SU-DHL-6 (cell line): Measurements from ENCODE around the gene VPS26B.

Source experiments
- H2AFZ ChIP-seq: fragments of 200-600 bp; sonication (generic); 2 replicates; pipeline ENCODE4 v1.6.1; 2014; ENCODE audit warnings: low read depth, mild to moderate bottlenecking, moderate library complexity, mixed read lengths, antibody characterized with exemption, low read length; ENCODE audit not compliant: severe bottlenecking
- H3F3A ChIP-seq: fragments of 200-600 bp; shearing (Covaris generic); 2 replicates; pipeline ENCODE4 v1.6.0; 2016; ENCODE audit warnings: antibody characterized with exemption, mild to moderate bottlenecking; ENCODE audit not compliant: insufficient read depth
- H3K27ac ChIP-seq: fragments of 200-600 bp; sonication (generic); 2 replicates; pipeline ENCODE4 v1.5.1; 2016; ENCODE audit warnings: low read depth, mild to moderate bottlenecking, low read length, moderate library complexity, mixed read lengths
- H3K27me3 ChIP-seq: fragments of 200-600 bp; sonication (generic), shearing (Covaris generic); 2 replicates; pipeline ENCODE4 v1.6.0; 2014; ENCODE audit warnings: mild to moderate bottlenecking, low read length
- H3K36me3 ChIP-seq: fragments of 200-600 bp; sonication (generic); 2 replicates; pipeline ENCODE4 v1.6.1; 2014; ENCODE audit warnings: mild to moderate bottlenecking, low read length, mixed read lengths
- H3K4me2 ChIP-seq: fragments of 300-600, 200-600 bp; shearing (Covaris generic), sonication (generic); 2 replicates; pipeline ENCODE4 v1.6.0; 2014; ENCODE audit warnings: low read length, low read depth, mild to moderate bottlenecking; ENCODE audit not compliant: poor library complexity, severe bottlenecking
- H3K4me3 ChIP-seq: fragments of 200-600 bp; sonication (generic); 2 replicates; pipeline ENCODE4 v1.5.1; 2014; ENCODE audit warnings: antibody characterized with exemption, low read length, mild to moderate bottlenecking, mixed read lengths; ENCODE audit not compliant: insufficient read depth, poor library complexity, severe bottlenecking
- H3K79me2 ChIP-seq: fragments of 200-600 bp; sonication (generic); 2 replicates; pipeline ENCODE4 v1.6.1; 2014; ENCODE audit warnings: mild to moderate bottlenecking, low read length, moderate library complexity; ENCODE audit not compliant: insufficient read depth
- H3K9ac ChIP-seq: fragments of 200-600 bp; sonication (generic); 2 replicates; pipeline ENCODE4 v1.7.0; 2014; ENCODE audit warnings: mild to moderate bottlenecking, low read length
- H3K9me2 ChIP-seq: fragments of 200-600 bp; sonication (generic); replicated peaks from 2 replicates; pipeline ENCODE4 v1.6.1; 2014; ENCODE audit warnings: low read length; ENCODE audit not compliant: insufficient read depth
- H3K9me3 ChIP-seq: fragments of 200-600 bp; sonication (generic); 2 replicates; pipeline ENCODE4 v1.6.1; 2014; ENCODE audit warnings: low read length, mixed read lengths; ENCODE audit not compliant: insufficient read depth
- H4K20me1 ChIP-seq: fragments of 200-600 bp; sonication (generic); 2 replicates; pipeline ENCODE4 v1.6.1; 2014; ENCODE audit warnings: low read depth, mild to moderate bottlenecking, antibody characterized with exemption, low read length, moderate library complexity, mixed read lengths
- EZH2phosphoT487 ChIP-seq: fragments of 200-600 bp; sonication (generic), shearing (Covaris generic); conservative IDR thresholded peaks from 2 replicates; pipeline ENCODE4 v1.6.1; 2018; ENCODE audit warnings: mild to moderate bottlenecking, antibody characterized with exemption, low read length, moderate library complexity, mixed read lengths
- TF ChIP-seq, protein P1 (sequence below): fragments of 200-600 bp; sonication (generic); IDR thresholded peaks from one replicate; pipeline ENCODE4 v1.5.1; 2017; ENCODE audit warnings: antibody characterized with exemption, mild to moderate bottlenecking, low read length, moderate library complexity; ENCODE audit not compliant: insufficient read depth, poor library complexity, severe bottlenecking

The VPS26B gene

DNA sequence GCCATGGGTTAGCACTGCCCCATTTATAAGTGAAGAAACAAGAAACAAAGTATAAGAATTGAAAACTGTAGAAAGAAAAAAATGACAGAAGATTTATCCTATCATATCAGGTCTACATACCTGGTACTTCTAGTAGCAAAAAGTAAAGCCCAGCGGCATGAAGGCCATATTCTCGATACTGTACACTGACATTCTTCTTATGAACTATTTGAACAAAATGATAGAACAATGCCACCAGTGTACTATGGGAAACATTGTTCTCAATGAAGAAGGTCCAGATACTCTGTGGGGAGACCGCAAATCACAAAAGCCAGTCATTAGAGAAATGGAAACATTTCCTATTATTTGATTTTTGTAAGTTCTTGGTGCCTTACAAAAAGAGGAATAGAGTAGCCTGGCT lies 7.7 kb upstream of the VPS26B start:
- Histone ChIP-seq H3K27ac (no peak overlapping the region), H3K9me3 (no peaks in the 10 kb centered on the region), H3K27me3 (no peaks in the 10 kb centered on the region), H2AFZ (no peak overlapping the region), H3K79me2 (peaks cover 67% of the 10 kb centered on the region), H4K20me1 (0 out of 2 replicates have a peak, but pooled peaks cover 11% of the 10 kb centered on the region), H3K4me3 (no peak overlapping the region), H3K4me2 (no peak overlapping the region), H3K36me3 (no peaks in the 10 kb centered on the region; the same call in 1 of the 2 replicates), H3K9me2 (no peaks in the 10 kb centered on the region), H3K9ac (no peak overlapping the region), H3F3A (no peaks in the 10 kb centered on the region)
- TF ChIP-seq, protein P1, sequence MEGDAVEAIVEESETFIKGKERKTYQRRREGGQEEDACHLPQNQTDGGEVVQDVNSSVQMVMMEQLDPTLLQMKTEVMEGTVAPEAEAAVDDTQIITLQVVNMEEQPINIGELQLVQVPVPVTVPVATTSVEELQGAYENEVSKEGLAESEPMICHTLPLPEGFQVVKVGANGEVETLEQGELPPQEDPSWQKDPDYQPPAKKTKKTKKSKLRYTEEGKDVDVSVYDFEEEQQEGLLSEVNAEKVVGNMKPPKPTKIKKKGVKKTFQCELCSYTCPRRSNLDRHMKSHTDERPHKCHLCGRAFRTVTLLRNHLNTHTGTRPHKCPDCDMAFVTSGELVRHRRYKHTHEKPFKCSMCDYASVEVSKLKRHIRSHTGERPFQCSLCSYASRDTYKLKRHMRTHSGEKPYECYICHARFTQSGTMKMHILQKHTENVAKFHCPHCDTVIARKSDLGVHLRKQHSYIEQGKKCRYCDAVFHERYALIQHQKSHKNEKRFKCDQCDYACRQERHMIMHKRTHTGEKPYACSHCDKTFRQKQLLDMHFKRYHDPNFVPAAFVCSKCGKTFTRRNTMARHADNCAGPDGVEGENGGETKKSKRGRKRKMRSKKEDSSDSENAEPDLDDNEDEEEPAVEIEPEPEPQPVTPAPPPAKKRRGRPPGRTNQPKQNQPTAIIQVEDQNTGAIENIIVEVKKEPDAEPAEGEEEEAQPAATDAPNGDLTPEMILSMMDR: no peak
- no peak for TF ChIP-seq EZH2phosphoT487

DNA sequence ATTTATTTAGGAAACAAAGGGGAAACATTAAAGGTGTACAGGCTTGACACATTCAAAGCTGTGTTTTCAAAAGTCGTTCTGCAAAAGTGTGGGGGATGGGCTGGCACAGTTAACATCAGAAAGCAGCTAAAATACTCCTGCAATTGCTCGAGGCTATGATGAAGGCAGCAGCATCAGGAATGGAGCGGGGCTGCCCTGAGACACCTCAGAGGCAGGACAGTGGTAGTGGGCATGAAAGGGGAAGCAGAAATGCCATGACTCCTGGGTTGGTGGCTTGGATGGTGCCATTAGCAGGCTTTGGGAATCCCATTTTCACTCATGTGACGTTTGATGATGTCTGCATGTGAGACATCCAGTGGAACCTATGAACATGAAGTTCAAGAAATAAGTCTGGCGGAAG lies 1.4 kb upstream of the VPS26B start:
- peak overlapping the region; percentile 65 for H3K4me2 ChIP-seq
- peak overlapping the region; percentile 54 for H3K27ac ChIP-seq
- H3K9me3 ChIP-seq: no peaks in the 10 kb centered on the region
- H3K27me3 ChIP-seq: no peaks in the 10 kb centered on the region
- H3K4me3 ChIP-seq: peak overlapping the region; percentile 71
- peaks cover 12% of the 10 kb centered on the region; the same call in 1 of the 2 replicates for H4K20me1 ChIP-seq
- TF ChIP-seq, protein P1: no peak
- no peak for TF ChIP-seq EZH2phosphoT487
- peak overlapping the region; percentile 78 for H3K9ac ChIP-seq
- H3K36me3 ChIP-seq: no peaks in the 10 kb centered on the region
- no peaks in the 10 kb centered on the region for H3F3A ChIP-seq
- no peak overlapping the region for H2AFZ ChIP-seq
- H3K79me2 ChIP-seq: peaks cover 46% of the 10 kb centered on the region
- H3K9me2 ChIP-seq: no peaks in the 10 kb centered on the region

DNA sequence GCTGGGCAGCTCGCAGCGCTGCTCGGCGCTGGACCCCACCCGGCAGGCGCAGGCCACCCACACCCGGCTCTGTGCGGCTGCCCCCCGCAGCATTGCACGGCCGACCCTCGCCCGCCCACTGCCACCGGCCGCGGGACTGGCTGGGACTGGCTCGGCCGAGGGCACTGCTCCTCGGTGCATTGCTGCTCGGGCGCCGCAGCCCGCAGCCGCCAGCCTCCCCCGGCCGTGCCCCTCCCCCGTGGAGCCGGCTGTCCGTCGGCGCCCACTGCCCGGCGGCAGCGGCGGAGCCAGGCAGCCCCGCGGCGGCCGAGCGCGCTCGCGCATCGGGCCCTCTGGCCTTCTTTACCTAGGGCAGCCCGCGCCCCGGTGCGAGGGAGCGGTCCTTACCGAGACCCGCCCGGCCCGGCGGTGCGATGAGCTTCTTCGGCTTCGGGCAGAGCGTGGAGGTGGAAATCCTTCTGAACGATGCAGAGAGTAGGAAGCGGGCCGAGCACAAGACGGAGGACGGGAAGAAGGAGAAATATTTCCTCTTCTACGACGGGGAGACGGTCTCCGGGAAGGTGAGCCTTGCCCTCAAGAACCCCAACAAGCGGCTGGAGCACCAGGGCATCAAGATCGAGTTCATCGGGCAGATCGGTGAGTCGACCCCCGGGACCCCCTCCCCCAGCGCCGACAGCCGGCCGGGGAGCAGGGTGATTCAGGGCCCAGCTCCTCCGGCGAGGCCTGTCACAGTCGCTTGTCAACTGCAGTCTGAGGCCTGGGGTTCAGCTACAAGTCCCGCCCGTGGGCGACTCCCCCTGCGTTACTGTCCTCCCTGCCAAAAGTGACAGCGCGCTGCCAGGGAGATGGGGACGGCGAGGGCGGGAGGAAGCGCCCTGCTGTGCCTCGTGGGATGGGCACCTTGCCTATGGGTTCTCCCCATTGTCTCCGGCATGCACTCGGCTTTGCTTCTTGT lies 516 bp downstream of the VPS26B start:
- Histone ChIP-seq H3K4me3 (peak overlapping the region; percentile 71), H3K9me2 (no peaks in the 10 kb centered on the region), H2AFZ (no peak overlapping the region), H3K4me2 (peak overlapping the region; percentile 71), H3K27ac (no peak overlapping the region), H3F3A (no peaks in the 10 kb centered on the region), H3K27me3 (no peaks in the 10 kb centered on the region), H3K9ac (peak overlapping the region; percentile 78), H3K36me3 (no peaks in the 10 kb centered on the region), H3K79me2 (peaks cover 34% of the 10 kb centered on the region), H4K20me1 (peaks cover 12% of the 10 kb centered on the region; the same call in 1 of the 2 replicates), H3K9me3 (no peaks in the 10 kb centered on the region)
- TF ChIP-seq EZH2phosphoT487: no peak
- TF ChIP-seq, protein P1: no peak
